ENCODE measurements around the gene SMG6. TPM values are rescaled to one million over a fixed set of nuclear protein-coding genes. Genes with fewer than 3 reads are reported as not detected.
A peak's percentile ranks its signal among the peaks of the same experiment; 100 is the strongest.
"Not testable (repeated sequence)": the region's sequence is repeated elsewhere in the genome, so short reads cannot be mapped to it uniquely, and the experiment has no call there.

Gene SMG6
- total RNA-seq, 2 donors from 2014 or later: 33.2 to 82.9 TPM

DNA sequence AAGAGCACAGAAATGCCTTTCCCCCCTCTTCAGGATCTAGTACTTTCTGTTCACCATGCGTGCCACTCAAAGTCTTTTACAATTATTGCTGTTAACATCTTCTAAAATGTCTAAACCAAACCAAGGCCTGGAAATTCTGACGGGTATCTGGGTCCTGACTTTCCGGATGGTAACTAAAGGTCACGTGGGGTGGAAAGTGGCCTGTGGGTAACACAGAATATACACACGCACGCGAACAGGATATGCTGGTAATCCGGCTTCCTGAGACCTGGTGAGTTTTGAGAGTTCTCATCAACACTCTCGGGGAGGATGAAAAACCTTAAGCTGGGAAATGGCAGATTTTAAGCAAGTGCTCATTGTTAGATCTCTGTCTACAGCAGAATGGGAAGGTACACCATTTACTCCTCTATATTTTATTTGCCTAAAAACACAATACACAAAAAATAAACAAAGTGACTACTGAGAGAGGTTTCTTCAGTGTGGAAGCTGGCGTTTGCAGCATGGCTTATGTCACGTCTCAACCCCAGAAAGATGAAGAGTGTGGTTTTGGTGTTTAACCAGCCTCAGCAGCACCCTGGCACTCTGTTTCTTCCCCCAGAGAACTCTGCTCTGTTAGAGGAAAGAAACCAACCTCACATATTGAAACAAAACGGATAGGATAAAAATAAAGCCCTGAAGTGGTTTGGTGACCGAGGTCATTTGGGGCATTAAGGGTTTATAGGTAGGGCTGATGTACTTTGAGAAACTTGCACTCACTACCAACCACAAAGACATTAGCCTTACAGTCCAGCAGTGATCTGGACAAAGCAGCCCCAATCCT, 37.3 kb downstream of the SMG6 start:
- TF ChIP-seq, protein P1, sequence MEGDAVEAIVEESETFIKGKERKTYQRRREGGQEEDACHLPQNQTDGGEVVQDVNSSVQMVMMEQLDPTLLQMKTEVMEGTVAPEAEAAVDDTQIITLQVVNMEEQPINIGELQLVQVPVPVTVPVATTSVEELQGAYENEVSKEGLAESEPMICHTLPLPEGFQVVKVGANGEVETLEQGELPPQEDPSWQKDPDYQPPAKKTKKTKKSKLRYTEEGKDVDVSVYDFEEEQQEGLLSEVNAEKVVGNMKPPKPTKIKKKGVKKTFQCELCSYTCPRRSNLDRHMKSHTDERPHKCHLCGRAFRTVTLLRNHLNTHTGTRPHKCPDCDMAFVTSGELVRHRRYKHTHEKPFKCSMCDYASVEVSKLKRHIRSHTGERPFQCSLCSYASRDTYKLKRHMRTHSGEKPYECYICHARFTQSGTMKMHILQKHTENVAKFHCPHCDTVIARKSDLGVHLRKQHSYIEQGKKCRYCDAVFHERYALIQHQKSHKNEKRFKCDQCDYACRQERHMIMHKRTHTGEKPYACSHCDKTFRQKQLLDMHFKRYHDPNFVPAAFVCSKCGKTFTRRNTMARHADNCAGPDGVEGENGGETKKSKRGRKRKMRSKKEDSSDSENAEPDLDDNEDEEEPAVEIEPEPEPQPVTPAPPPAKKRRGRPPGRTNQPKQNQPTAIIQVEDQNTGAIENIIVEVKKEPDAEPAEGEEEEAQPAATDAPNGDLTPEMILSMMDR (IDR thresholded peaks at IDR 0.05): no peak
- Histone ChIP-seq H3K9me3 (no peaks in the 10 kb centered on the region), H3K27ac (peak overlapping the region in 1 of 2 donors; percentile 1), H3K4me1 (ENCODE audit: control insufficient read depth in 1 of 2, low read depth in 2 of 2) (peaks cover 28 to 32% of the 10 kb centered on the region in 2 donors), H3K27me3 (replicated peaks; ENCODE audit: insufficient read depth) (no peaks in the 10 kb centered on the region), H3K4me3 (no peak overlapping the region), H3K36me3 (peaks cover 8% of the 10 kb centered on the region)
- no peak for DNase-seq (ENCODE audit: low spot score)
- ATAC-seq (ENCODE audit: insufficient number of reproducible peaks, low FRiP score, low read depth): no peak

DNA sequence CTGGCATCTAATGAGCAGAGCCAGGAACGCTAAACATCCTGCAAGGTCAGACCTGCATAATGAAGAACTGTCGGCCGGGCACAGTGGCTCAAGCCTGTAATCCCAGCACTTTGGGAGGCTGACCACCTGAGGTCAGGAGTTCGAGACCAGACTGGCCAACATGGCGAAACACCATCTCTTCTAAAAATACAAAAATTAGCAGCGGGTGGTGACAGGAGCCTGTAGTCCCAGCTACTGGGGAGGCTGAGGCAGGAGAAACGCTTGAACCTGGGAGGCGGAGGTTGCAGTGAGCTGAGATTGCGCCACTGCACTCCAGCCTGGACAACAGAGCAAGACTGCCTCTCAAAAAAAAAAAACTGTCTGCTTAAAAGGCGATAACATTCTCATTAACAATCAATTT, 38.4 kb downstream of the SMG6 start:
- H3K27me3 ChIP-seq (replicated peaks; ENCODE audit: insufficient read depth); H3K9me3 ChIP-seq; H3K36me3 ChIP-seq; H3K4me3 ChIP-seq; DNase-seq (ENCODE audit: low spot score); ATAC-seq (ENCODE audit: insufficient number of reproducible peaks, low FRiP score, low read depth): not testable (repeated sequence)
- Histone ChIP-seq H3K27ac (peak overlapping the region in 1 of 2 donors; percentile 55), H3K4me1 (ENCODE audit: control insufficient read depth in 1 of 2, low read depth in 2 of 2) (peaks cover 25 to 29% of the 10 kb centered on the region in 2 donors)

DNA sequence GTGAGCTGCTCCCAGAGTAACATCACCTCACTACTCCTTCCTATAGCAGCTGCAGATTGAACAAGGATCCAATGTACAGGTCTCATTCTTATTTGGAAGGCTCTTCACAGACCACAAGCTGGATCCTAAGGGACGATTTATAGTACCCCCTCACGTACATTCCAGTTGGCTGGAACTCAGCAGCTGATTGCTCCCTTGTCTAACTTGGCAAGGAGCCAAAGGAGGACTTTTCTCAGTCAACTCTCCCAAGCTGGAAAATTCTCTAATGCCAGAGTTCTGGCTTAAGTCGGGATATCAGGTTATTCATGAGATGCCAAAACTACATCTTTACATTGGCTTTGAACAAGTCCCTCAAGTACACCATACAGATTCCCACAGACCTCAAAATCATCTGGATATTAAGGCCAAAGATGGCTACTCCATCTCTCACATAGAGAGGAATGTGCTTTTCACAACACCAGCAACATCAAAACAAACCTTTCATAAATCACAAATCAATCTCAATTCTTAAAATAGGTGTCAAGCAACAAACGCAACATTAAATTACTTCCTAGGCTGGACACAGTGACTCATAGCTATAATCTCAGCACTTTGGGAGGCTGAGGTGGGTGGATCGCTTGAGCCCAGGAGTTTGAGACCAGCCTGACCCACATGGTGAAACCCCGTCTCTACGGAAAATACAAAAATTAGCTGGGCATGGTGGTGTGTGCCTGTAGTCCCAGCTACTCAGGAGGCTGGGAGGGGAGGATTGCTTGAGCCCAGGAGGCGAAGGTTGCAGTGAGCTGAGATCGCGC, 39.3 kb downstream of the SMG6 start:
- ATAC-seq (ENCODE audit: insufficient number of reproducible peaks, low FRiP score, low read depth): no peak

GRCh38 chr17:2263183-2264066, 40.2 kb downstream of the SMG6 start:
- Histone ChIP-seq H3K27ac (peak overlapping the region; percentile 45 to 55), H3K36me3 (no peaks in the 10 kb centered on the region), H3K4me1 (ENCODE audit: control insufficient read depth in 1 of 2, low read depth in 2 of 2) (peaks cover 25 to 29% of the 10 kb centered on the region in 2 donors), H3K4me3 (no peak overlapping the region), H3K27me3 (replicated peaks; ENCODE audit: insufficient read depth) (no peaks in the 10 kb centered on the region), H3K9me3 (no peaks in the 10 kb centered on the region)
- TF ChIP-seq, protein P1 (IDR thresholded peaks at IDR 0.05): no peak
- ATAC-seq (ENCODE audit: insufficient number of reproducible peaks, low FRiP score, low read depth): no peak
- no peak for DNase-seq (ENCODE audit: low spot score)

More for the DNA sequence above, 39.3 kb downstream of the SMG6 start:
- peaks cover 25 to 29% of the 10 kb centered on the region in 2 donors for H3K4me1 ChIP-seq (ENCODE audit: control insufficient read depth in 1 of 2, low read depth in 2 of 2)
- no peaks in the 10 kb centered on the region for H3K27me3 ChIP-seq (replicated peaks; ENCODE audit: insufficient read depth)
- TF ChIP-seq, protein P1 (IDR thresholded peaks at IDR 0.05): no peak
- no peaks in the 10 kb centered on the region for H3K9me3 ChIP-seq
- H3K4me3 ChIP-seq: no peak overlapping the region
- peak overlapping the region; percentile 45 to 55 for H3K27ac ChIP-seq
- DNase-seq (ENCODE audit: low spot score): no peak
- peaks cover 1% of the 10 kb centered on the region for H3K36me3 ChIP-seq

GRCh38 chr17:2262135-2262587, 41.4 kb downstream of the SMG6 start:
- ATAC-seq (ENCODE audit: insufficient number of reproducible peaks, low FRiP score, low read depth) (peak; percentile 56), DNase-seq (ENCODE audit: low spot score) (no peak)
- Histone ChIP-seq H3K9me3 (no peaks in the 10 kb centered on the region), H3K27ac (peak overlapping the region; percentile 20 to 55), H3K4me1 (ENCODE audit: control insufficient read depth in 1 of 2, low read depth in 2 of 2) (peaks cover 25 to 29% of the 10 kb centered on the region in 2 donors), H3K27me3 (replicated peaks; ENCODE audit: insufficient read depth) (no peaks in the 10 kb centered on the region), H3K4me3 (no peak overlapping the region), H3K36me3 (no peaks in the 10 kb centered on the region)
- TF ChIP-seq, protein P1 (IDR thresholded peaks at IDR 0.05): no peak

All from thoracic aorta (tissue), 2 donors.